Left kidney (tissue), 2 donors: ENCODE results near the gene CLRN3. TPM values are rescaled to one million over a fixed set of nuclear protein-coding genes. Genes with fewer than 3 reads are reported as not detected.

Source experiments
- DNase-seq: peaks from one replicate; pipeline ENCODE4 v3.0.0-alpha.2; 2013
- polyA plus RNA-seq: library from polyadenylated mRNA; unstranded; fragments of 120-200 nt; gene quantifications from one replicate; pipeline ENCODE4 v1.2.1, GENCODE V29; 2013; ENCODE audit not compliant: insufficient read length

CLRN3 gene
- polyA plus RNA-seq, 1 donor, result 22.5 TPM

DNA sequence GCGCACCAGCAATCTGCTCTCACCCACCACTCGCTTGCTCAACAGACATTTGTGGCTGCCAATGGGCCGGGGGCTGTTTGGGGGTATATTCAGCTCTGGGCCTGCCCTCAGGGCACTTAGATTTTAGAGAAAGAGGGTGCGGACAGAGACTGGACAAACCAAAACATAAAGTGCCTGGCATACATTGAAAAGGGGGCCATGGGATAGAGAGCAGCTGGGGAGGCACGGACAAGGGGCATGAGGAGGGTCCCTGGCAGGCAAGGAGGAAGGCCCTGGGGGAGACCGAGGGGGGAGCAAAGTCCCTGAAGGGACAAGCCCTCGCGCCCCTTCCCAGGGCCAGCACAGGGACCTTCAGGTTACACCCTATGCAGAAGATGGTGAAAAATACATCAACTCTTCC lies 43.5 kb downstream of the CLRN3 start:
- no peak for DNase-seq

DNA sequence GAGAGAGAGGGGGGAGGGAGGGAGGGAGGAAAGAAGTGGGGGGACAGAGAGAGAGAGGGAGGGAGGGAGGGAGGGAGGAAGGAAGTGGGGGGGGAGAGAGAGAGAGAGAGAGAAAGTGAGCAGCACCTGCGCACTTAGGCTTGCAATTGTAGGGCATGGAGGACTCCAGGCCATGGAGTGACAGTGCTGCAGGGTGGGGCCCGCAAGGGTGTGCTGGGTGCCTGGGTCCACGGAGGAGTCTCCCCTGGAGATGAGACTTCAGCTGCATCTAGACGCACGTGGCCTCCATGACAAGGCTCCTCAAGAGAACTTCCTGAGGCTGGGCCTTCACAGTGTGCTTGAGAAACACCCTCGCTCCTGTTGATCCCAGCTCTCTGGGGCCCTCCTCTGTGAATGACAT lies 44.5 kb downstream of the CLRN3 start:
- no peak for DNase-seq

DNA sequence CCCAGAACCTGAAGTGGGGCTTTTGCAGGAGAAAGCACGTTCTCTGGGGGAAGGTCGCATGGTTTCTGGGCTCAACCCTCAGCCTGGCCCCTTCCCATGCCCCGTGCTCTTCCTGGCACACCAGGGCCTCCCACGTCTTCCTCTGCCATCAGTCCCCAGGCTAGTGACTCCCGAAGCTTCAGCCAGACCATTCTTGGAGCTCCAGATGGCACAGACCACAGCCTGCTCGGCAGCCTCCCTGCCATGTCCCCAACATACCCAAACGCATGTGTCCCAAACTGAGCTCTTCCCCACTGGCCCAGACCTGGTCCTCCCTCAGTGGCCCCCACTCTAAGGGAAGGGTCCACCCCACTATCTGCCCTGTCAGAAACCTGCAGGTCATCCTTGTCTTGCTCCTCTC lies 47.0 kb downstream of the CLRN3 start:
- DNase-seq, result no peak

GRCh38 chr10:127840884-127841283 lies 51.9 kb downstream of the CLRN3 start:
- DNase-seq, result no peak

DNA sequence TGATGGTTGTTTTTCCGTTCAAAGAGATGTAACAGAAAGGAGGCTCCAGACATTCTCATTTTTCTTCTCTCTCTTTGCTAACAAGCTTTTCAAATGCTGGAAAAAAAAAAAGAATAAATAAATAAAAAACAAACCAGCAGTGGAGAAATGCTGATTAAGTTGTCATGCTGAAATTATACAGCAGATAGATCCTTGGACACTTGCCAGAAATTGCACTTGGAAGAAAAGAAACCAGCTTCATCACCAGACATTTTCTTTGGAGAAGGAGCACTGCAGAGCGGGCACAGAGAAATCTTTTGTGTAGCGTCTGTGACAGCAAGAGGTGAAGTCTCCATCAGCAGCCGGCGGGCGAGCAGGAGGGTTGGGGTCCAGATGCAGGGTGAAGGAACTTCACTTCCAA lies 55.8 kb downstream of the CLRN3 start:
- no peak for DNase-seq

DNA sequence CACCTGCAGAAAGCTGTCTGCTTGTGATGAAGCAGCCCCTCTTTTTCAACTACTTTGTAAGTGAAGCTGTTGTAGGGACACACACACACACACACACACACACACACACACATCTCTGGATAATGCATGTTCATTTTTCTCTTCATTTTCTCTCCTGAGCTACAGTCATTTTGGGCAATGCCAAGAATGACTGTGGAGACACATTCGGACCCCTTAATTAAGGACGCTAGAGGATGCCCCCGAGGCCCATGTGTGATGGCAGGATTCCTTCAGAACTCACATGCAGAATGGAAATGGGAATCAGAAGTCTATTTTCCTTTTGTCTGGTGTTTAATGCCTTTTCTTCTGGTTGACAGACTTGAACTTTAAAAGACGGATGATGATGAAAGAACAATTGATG lies 56.6 kb downstream of the CLRN3 start:
- no peak for DNase-seq

GRCh38 chr10:127834791-127835190 lies 58.0 kb downstream of the CLRN3 start:
- DNase-seq, result no peak

- DNase-seq, result no peak
Observed at GRCh38 chr10:127834221-127834620, 58.5 kb downstream of the CLRN3 start.

- no peak for DNase-seq
Observed at GRCh38 chr10:127833804-127834203, 58.9 kb downstream of the CLRN3 start.

- DNase-seq, result peak; percentile 53
Observed at GRCh38 chr10:127832501-127832900, 60.2 kb downstream of the CLRN3 start.

DNA sequence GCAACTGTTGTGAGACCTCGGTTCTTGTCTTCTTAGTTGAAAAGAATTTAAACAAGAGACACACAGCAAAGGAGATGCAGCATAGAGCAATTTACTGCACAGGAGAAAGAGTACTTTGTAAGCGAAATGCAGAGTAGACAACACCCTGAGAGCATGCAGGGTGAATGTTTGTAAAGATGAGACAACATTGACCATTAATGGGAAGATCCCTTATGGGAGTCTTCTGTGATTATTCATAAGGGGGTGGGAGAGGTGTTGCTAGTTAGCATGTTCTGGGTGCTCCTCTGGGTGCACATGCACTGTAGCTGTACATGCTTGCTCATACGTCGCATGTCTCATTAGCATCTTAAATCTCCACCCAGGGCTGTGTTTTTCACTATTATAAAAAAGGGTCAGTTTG lies 62.3 kb downstream of the CLRN3 start:
- DNase-seq, result no peak

Other genes with a start within 250 kb of the CLRN3 start
- 1.2 TPM for gene FOXI2, start 155.8 kb downstream of the CLRN3 start, polyA plus RNA-seq
- gene PTPRE, start 14.2 kb upstream of the CLRN3 start, polyA plus RNA-seq, result 5.6 TPM
- 89.3 TPM for gene MKI67, start 233.5 kb upstream of the CLRN3 start, polyA plus RNA-seq